ENCODE measurements around the gene LMNB1. TPM values are rescaled to one million over a fixed set of nuclear protein-coding genes. Genes with fewer than 3 reads are reported as not detected.
A peak's percentile ranks its signal among the peaks of the same experiment; 100 is the strongest.

LMNB1 gene
- total and polyA plus RNA-seq, 2 of the 13 experiments (the other 11 are each of a cell fraction or from before 2014, with no cell fraction given): 12.5 to 159 TPM

DNA sequence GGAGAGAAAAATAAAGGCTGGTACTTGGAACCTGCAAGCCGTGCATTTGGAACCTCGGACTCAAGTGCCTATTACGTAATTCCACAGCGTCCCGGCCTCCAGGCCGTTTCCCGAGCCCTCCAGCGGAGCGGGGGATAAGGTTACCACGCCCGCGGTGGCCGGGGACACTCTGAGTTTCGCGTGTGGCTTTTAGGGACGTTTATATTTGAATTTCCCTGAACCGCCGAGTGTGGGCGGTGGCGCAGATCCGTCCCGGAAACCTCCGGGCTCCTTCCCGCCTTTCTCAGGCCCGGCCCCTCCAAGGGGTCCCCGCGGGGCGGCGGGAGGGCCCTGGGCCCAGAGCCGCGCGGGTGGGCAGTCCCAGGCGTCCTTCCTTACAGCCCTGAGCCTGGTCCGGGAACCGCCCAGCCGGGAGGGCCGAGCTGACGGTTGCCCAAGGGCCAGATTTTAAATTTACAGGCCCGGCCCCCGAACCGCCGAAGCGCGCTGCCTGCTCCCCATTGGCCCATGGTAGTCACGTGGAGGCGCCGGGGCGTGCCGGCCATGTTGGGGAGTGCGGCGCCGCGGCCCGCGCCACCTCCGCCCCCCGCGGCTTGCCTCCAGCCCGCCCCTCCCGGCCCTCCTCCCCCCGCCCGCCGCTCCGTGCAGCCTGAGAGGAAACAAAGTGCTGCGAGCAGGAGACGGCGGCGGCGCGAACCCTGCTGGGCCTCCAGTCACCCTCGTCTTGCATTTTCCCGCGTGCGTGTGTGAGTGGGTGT is at the start of gene LMNB1 (continued):
- TF ChIP-seq ZNF674 (CRISPR knock-in tag; IDR thresholded peaks at IDR 0.05; ENCODE audit: low read depth) (no peak; the same call in 1 of the 2 replicates), PLRG1 (conservative IDR thresholded peaks at IDR 0.05) (no peak), KDM5A (IDR thresholded peaks at IDR 0.05; ENCODE audit: borderline replicate concordance, low read length) (no peak; the same call in 1 of the 2 replicates), ZUFSP (CRISPR knock-in tag; IDR thresholded peaks at IDR 0.05; ENCODE audit: borderline replicate concordance) (no peak), ZNF44 (CRISPR knock-in tag; IDR thresholded peaks at IDR 0.05) (no peak), ZNF530 (CRISPR knock-in tag; IDR thresholded peaks at IDR 0.05; ENCODE audit: low read depth) (no peak), MAZ (IDR thresholded peaks at IDR 0.05; ENCODE audit: borderline replicate concordance, low read depth, low read length) (peak; percentile 19; the same call in 1 of the 2 replicates), MAZ (CRISPR knock-in tag; IDR thresholded peaks at IDR 0.05; ENCODE audit: low read depth) (peak; percentile 48; the same call in 1 of the 2 replicates), ZNF749 (CRISPR knock-in tag; IDR thresholded peaks at IDR 0.05; ENCODE audit: borderline replicate concordance) (no peak), ZBTB34 (CRISPR knock-in tag; IDR thresholded peaks at IDR 0.05) (no peak), ZNF34 (CRISPR knock-in tag; IDR thresholded peaks at IDR 0.05; ENCODE audit: borderline replicate concordance) (no peak), ZNF589 (CRISPR knock-in tag; conservative IDR thresholded peaks at IDR 0.05) (peak; percentile 87), ZNF780A (CRISPR knock-in tag; IDR thresholded peaks at IDR 0.05) (peak; percentile 81; the same call in 1 of the 2 replicates), ZNF232 (CRISPR knock-in tag; IDR thresholded peaks at IDR 0.05; ENCODE audit: borderline replicate concordance) (peak; percentile 30; the same call in 1 of the 2 replicates), MIER2 (CRISPR knock-in tag; IDR thresholded peaks at IDR 0.05) (no peak; the same call in 1 of the 2 replicates), HOXD1 (CRISPR knock-in tag; IDR thresholded peaks at IDR 0.05) (no peak), ZNF432 (CRISPR knock-in tag; IDR thresholded peaks at IDR 0.05; ENCODE audit: borderline replicate concordance) (no peak), ZNF503 (CRISPR knock-in tag; IDR thresholded peaks at IDR 0.05) (peak; percentile 65; the same call in 1 of the 2 replicates), HOXA5 (CRISPR knock-in tag; IDR thresholded peaks at IDR 0.05) (0 out of 2 replicates have a peak, but pooled peaks have one; percentile 49), TAF15 (IDR thresholded peaks at IDR 0.05; ENCODE audit: low read depth, low read length, poor library complexity, severe bottlenecking) (no peak), NR0B2 (CRISPR knock-in tag; IDR thresholded peaks at IDR 0.05) (0 out of 2 replicates have a peak, but pooled peaks have one; percentile 33)
